ENCODE results near the gene VMO1. TPM values are rescaled to one million over a fixed set of nuclear protein-coding genes. Genes with fewer than 3 reads are reported as not detected.

Gene VMO1
- total and polyA plus RNA-seq, 4 donors: 1.7 to 9.1 (median 3.9) TPM

- Histone ChIP-seq H3K27ac (ENCODE audit: low read depth in 1 of 2, low read length in 2 of 2) (no peak overlapping the region), H3K4me3 (ENCODE audit: low read depth in 1 of 3, low read length in 3 of 3) (no peak overlapping the region), H3K36me3 (ENCODE audit: control insufficient read depth in 4 of 4, insufficient read depth in 3 of 4, low read depth in 1 of 4, low read length in 3 of 4) (peaks cover 0 to 17% (median 3%) of the 10 kb centered on the region in 4 donors), H3K4me1 (ENCODE audit: control insufficient read depth in 4 of 4, insufficient read depth in 4 of 4, low read length in 3 of 4) (peaks cover 6 to 18% (median 14%) of the 10 kb centered on the region in 4 donors), H3K9ac (ENCODE audit: low read depth in 1 of 2, low read length in 2 of 2) (no peak overlapping the region), H3K9me3 (ENCODE audit: control insufficient read depth in 4 of 4, low read length in 3 of 4) (no peaks in the 10 kb centered on the region), H3K27me3 (ENCODE audit: control insufficient read depth in 4 of 4, insufficient read depth in 4 of 4, low read length in 3 of 4) (no peaks in the 10 kb centered on the region)
- 94% methylated on average over 12 of the region's 12 CpGs for WGBS
- TF ChIP-seq MAX (IDR thresholded peaks at IDR 0.05) (no peak), FOXA1 (IDR thresholded peaks at IDR 0.05) (no peak), YY1 (IDR thresholded peaks at IDR 0.05) (no peak), SP1 (IDR thresholded peaks at IDR 0.05) (no peak), HNF4G (IDR thresholded peaks at IDR 0.05) (no peak), NR2F2 (IDR thresholded peaks at IDR 0.05) (no peak), HNF4A (conservative IDR thresholded peaks at IDR 0.05) (no peak), RXRA (IDR thresholded peaks at IDR 0.05) (no peak), ATF3 (IDR thresholded peaks at IDR 0.05) (no peak), EGR1 (IDR thresholded peaks at IDR 0.05; ENCODE audit: low read depth in 2 of 2) (no peak)
- TF ChIP-seq, protein P1, sequence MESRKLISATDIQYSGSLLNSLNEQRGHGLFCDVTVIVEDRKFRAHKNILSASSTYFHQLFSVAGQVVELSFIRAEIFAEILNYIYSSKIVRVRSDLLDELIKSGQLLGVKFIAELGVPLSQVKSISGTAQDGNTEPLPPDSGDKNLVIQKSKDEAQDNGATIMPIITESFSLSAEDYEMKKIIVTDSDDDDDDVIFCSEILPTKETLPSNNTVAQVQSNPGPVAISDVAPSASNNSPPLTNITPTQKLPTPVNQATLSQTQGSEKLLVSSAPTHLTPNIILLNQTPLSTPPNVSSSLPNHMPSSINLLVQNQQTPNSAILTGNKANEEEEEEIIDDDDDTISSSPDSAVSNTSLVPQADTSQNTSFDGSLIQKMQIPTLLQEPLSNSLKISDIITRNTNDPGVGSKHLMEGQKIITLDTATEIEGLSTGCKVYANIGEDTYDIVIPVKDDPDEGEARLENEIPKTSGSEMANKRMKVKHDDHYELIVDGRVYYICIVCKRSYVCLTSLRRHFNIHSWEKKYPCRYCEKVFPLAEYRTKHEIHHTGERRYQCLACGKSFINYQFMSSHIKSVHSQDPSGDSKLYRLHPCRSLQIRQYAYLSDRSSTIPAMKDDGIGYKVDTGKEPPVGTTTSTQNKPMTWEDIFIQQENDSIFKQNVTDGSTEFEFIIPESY (IDR thresholded peaks at IDR 0.05): no peak
- DNase-seq (ENCODE audit: low spot score): no peak
Measured at GRCh38 chr17:4811471-4811870, 25.3 kb upstream of the VMO1 start.

DNA sequence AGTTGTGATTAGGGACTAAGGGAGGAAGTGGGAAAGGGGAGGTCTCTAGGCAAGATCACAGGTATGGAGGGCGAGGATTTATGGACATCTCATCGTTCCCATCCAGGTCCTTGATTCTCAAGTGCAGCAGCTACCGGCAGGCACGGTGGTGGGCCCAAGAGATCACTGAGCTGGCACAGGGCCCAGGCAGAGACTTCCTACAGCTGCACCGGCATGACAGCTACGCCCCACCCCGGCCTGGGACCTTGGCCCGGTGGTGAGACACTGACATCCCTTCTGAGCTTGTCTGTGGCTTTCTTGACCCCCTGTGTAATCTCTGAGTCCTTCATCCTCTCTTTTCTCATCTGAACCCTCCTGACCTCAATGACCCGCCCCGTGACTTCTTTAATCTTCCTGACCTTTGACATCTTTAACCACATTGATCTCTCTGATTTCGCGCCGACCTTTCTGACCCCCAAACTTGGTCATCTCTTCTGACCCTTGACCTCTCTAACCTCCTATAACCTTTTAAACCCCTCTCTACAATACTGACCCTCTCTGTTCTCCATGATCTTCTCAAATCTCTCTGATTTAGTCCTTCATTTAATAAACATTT, 24.6 kb upstream of the VMO1 start:
- no peaks in the 10 kb centered on the region for H3K9me3 ChIP-seq (ENCODE audit: control insufficient read depth in 4 of 4, low read length in 3 of 4)
- no peaks in the 10 kb centered on the region for H3K27me3 ChIP-seq (ENCODE audit: control insufficient read depth in 4 of 4, insufficient read depth in 4 of 4, low read length in 3 of 4)
- H3K4me3 ChIP-seq (ENCODE audit: low read depth in 1 of 3, low read length in 3 of 3): no peak overlapping the region
- no peak for DNase-seq (ENCODE audit: low spot score)
- H3K9ac ChIP-seq (ENCODE audit: low read depth in 1 of 2, low read length in 2 of 2): no peak overlapping the region
- 56% methylated on average over 13 of the region's 13 CpGs for WGBS
- peaks cover 0 to 13% (median 1%) of the 10 kb centered on the region in 4 donors for H3K36me3 ChIP-seq (ENCODE audit: control insufficient read depth in 4 of 4, insufficient read depth in 3 of 4, low read depth in 1 of 4, low read length in 3 of 4)
- peaks cover 10 to 24% (median 17%) of the 10 kb centered on the region in 4 donors for H3K4me1 ChIP-seq (ENCODE audit: control insufficient read depth in 4 of 4, insufficient read depth in 4 of 4, low read length in 3 of 4)
- TF ChIP-seq RXRA (IDR thresholded peaks at IDR 0.05): peak in 1 of 2 donors; percentile 81
- peak in 1 of 2 donors; percentile 64 for TF ChIP-seq HNF4A (conservative IDR thresholded peaks at IDR 0.05)
- no peak for TF ChIP-seq RAD21 (IDR thresholded peaks at IDR 0.05)
- no peak for TF ChIP-seq YY1 (IDR thresholded peaks at IDR 0.05)
- TF ChIP-seq, protein P1 (IDR thresholded peaks at IDR 0.05): no peak
- TF ChIP-seq TAF1 (conservative IDR thresholded peaks at IDR 0.05): no peak
- no peak for TF ChIP-seq ATF3 (IDR thresholded peaks at IDR 0.05)
- peak; percentile 99 for TF ChIP-seq NR2F2 (IDR thresholded peaks at IDR 0.05)
- no peak overlapping the region for H3K27ac ChIP-seq (ENCODE audit: low read depth in 1 of 2, low read length in 2 of 2)

All from liver (tissue), 9 donors.